GM23248 (cell line): Measurements from ENCODE around the gene MPHOSPH9. TPM values are rescaled to one million over a fixed set of nuclear protein-coding genes. Genes with fewer than 3 reads are reported as not detected.
A peak's percentile ranks its signal among the peaks of the same experiment; 100 is the strongest.
"Not testable (repeated sequence)": the region's sequence is repeated elsewhere in the genome, so short reads cannot be mapped to it uniquely, and the experiment has no call there.

Experiments used
- DNase-seq: peaks from one replicate; pipeline ENCODE4 v3.0.0-alpha.2; 2015
- H2AFZ ChIP-seq: fragments of 200-600 bp; sonication (generic); 2 replicates; pipeline ENCODE4 v1.6.1; 2016; ENCODE audit warnings: antibody characterized with exemption
- H3F3A ChIP-seq: fragments of 200-600 bp; sonication (generic); 2 replicates; pipeline ENCODE4 v1.6.1; 2016; ENCODE audit warnings: mild to moderate bottlenecking, antibody characterized with exemption, mixed run types; ENCODE audit not compliant: insufficient read depth
- H3K27ac ChIP-seq: fragments of 200-600 bp; sonication (generic); 2 replicates; pipeline ENCODE4 v1.5.1; 2016; ENCODE audit warnings: mild to moderate bottlenecking
- H3K27me3 ChIP-seq: fragments of 200-600 bp; sonication (generic); replicated peaks from 2 replicates; pipeline ENCODE4 v1.6.1; 2016; ENCODE audit warnings: mild to moderate bottlenecking; ENCODE audit not compliant: insufficient read depth
- H3K36me3 ChIP-seq: fragments of 200-600 bp; sonication (generic); 2 replicates; pipeline ENCODE4 v1.6.1; 2016; ENCODE audit warnings: low read depth, mild to moderate bottlenecking
- H3K4me1 ChIP-seq: fragments of 200-600 bp; sonication (generic); 2 replicates; pipeline ENCODE4 v1.6.1; 2016; ENCODE audit warnings: mild to moderate bottlenecking; ENCODE audit not compliant: insufficient read depth
- H3K4me2 ChIP-seq: fragments of 200-600 bp; sonication (generic); one replicate; pipeline ENCODE4 v1.6.1; 2016; ENCODE audit warnings: mild to moderate bottlenecking; ENCODE audit not compliant: unreplicated experiment
- H3K4me3 ChIP-seq: fragments of 200-600 bp; sonication (generic); 2 replicates; pipeline ENCODE4 v1.5.1; 2016; ENCODE audit warnings: mild to moderate bottlenecking
- H3K79me2 ChIP-seq: fragments of 200-600 bp; sonication (generic); 2 replicates; pipeline ENCODE4 v1.6.1; 2016; ENCODE audit warnings: mild to moderate bottlenecking; ENCODE audit not compliant: insufficient read depth
- H3K9ac ChIP-seq: fragments of 200-600 bp; sonication (generic); 2 replicates; pipeline ENCODE4 v1.6.1; 2016; ENCODE audit warnings: mild to moderate bottlenecking
- H3K9me2 ChIP-seq: fragments of 200-600 bp; sonication (generic); 2 replicates; pipeline ENCODE4 v1.6.1; 2016; ENCODE audit warnings: mixed run types, mild to moderate bottlenecking, moderate library complexity; ENCODE audit not compliant: insufficient read depth
- H3K9me3 ChIP-seq: fragments of 200-600 bp; sonication (generic); one replicate; pipeline ENCODE4 v1.6.1; 2017; ENCODE audit warnings: low read depth
- H4K20me1 ChIP-seq: fragments of 200-600 bp; sonication (generic); 2 replicates; pipeline ENCODE4 v1.6.0; 2016; ENCODE audit not compliant: insufficient read depth
- EZH2 ChIP-seq: fragments of 200-600 bp; sonication (generic); IDR thresholded peaks from 2 replicates; pipeline ENCODE4 v1.6.1; 2018; ENCODE audit warnings: antibody characterized with exemption, mild to moderate bottlenecking; ENCODE audit not compliant: insufficient read depth, poor library complexity, severe bottlenecking
- EZH2phosphoT487 ChIP-seq: fragments of 200-600 bp; sonication (generic); IDR thresholded peaks from 2 replicates; pipeline ENCODE4 v1.6.1; 2018; ENCODE audit warnings: antibody characterized with exemption, moderate library complexity, mild to moderate bottlenecking, low read depth; ENCODE audit not compliant: insufficient read depth
- WGBS, 2 experiments: methylation state at CpG; one replicate each; pipeline ENCODE4 v1.1.6; 2015 to 2017; ENCODE audit warnings: low lambda C conversion rate in 2 of 2, low coverage in 1 of 2; ENCODE audit errors: missing lambda C conversion rate in 2 of 2; 5-methylcytosine and 5-hydroxymethylcytosine counted together
- in situ Hi-C: fragments of 300-500 bp; cut with MboI; formaldehyde crosslinking; loops from 2 replicates; pipeline ENCODE4 v1.15.0; 2020
- polyA plus RNA-seq: library from polyadenylated mRNA; unstranded; fragments of >200 nt; fragmentation: Nextera tagmentation; extraction: Ambion mirVana; gene quantifications from 2 replicates; pipeline ENCODE4 v1.2.1, GENCODE V29; 2016
- total RNA-seq: library from RNA; depleted of rRNA; stranded (reverse); fragments of >200 nt; shearing (Covaris generic); gene quantifications from 2 replicates; pipeline ENCODE4 v1.2.3, GENCODE V29; 2014

The MPHOSPH9 gene
- total and polyA plus RNA-seq, 2 experiments from 2014 or later = 18.0 to 51.6 TPM

GRCh38 chr12:123223241-123223668, 9.7 kb downstream of the MPHOSPH9 start:
- no peak overlapping the region for H3K4me3 ChIP-seq
- H3K9me2 ChIP-seq = no peaks in the 10 kb centered on the region
- H3K36me3 ChIP-seq = 0 out of 2 replicates have a peak, but pooled peaks cover 8% of the 10 kb centered on the region
- in situ Hi-C loops = no loop called here
- H3K27ac ChIP-seq = no peak overlapping the region
- H3K9ac ChIP-seq = no peak overlapping the region
- no peak for DNase-seq
- H3K4me1 ChIP-seq = no peaks in the 10 kb centered on the region
- peaks cover 17% of the 10 kb centered on the region for H3K79me2 ChIP-seq
- no peaks in the 10 kb centered on the region for H3F3A ChIP-seq
- 97 to 98% methylated on average over 11 of the region's 11 CpGs for WGBS, 2 experiments
- H3K27me3 ChIP-seq = no peaks in the 10 kb centered on the region
- no peak overlapping the region for H2AFZ ChIP-seq
- no peaks in the 10 kb centered on the region for H4K20me1 ChIP-seq
- H3K9me3 ChIP-seq = no peaks in the 10 kb centered on the region
- H3K4me2 ChIP-seq = no peak overlapping the region
- no peak for TF ChIP-seq EZH2phosphoT487
- no peak for TF ChIP-seq EZH2

- H3K9ac ChIP-seq = not testable (repeated sequence)
These were observed 25.1 kb downstream of the MPHOSPH9 start for GRCh38 chr12:123207815-123208214.

GRCh38 chr12:123206794-123207193, 26.1 kb downstream of the MPHOSPH9 start:
- H4K20me1 ChIP-seq, H3K4me2 ChIP-seq, H3K27me3 ChIP-seq, H3K9me3 ChIP-seq, H3K9ac ChIP-seq, H2AFZ ChIP-seq, H3F3A ChIP-seq, H3K4me3 ChIP-seq, H3K79me2 ChIP-seq, H3K9me2 ChIP-seq, H3K27ac ChIP-seq, H3K4me1 ChIP-seq, in situ Hi-C loops: not testable (repeated sequence)
- DNase-seq = peak; percentile 9
- WGBS, 2 experiments = 92% methylated on average over 3 of the region's 3 CpGs
- H3K36me3 ChIP-seq = peaks cover 12% of the 10 kb centered on the region; the same call in 1 of the 2 replicates

More at GRCh38 chr12:123207815-123208214, 25.1 kb downstream of the MPHOSPH9 start:
- H3K27ac ChIP-seq, H3K4me1 ChIP-seq, in situ Hi-C loops, H3K36me3 ChIP-seq, H2AFZ ChIP-seq, H3K9me2 ChIP-seq, H3K4me3 ChIP-seq, H3K4me2 ChIP-seq, H3F3A ChIP-seq, H3K79me2 ChIP-seq, H4K20me1 ChIP-seq, H3K27me3 ChIP-seq, DNase-seq, H3K9me3 ChIP-seq: not testable (repeated sequence)
- WGBS, 2 experiments = 97% methylated on average over 7 of the region's 7 CpGs

GRCh38 chr12:123200414-123200813, 32.5 kb downstream of the MPHOSPH9 start:
- no peaks in the 10 kb centered on the region for H4K20me1 ChIP-seq
- H3K9me2 ChIP-seq = no peaks in the 10 kb centered on the region
- H3K36me3 ChIP-seq = peaks cover 12% of the 10 kb centered on the region; the same call in 1 of the 2 replicates
- TF ChIP-seq EZH2 (no peak), EZH2phosphoT487 (no peak)
- no peaks in the 10 kb centered on the region for H3F3A ChIP-seq
- H2AFZ ChIP-seq = no peak overlapping the region
- H3K4me2 ChIP-seq = no peak overlapping the region
- no peaks in the 10 kb centered on the region for H3K27me3 ChIP-seq
- no peak for DNase-seq
- H3K9me3 ChIP-seq = no peaks in the 10 kb centered on the region
- H3K4me3 ChIP-seq = no peak overlapping the region
- no peak overlapping the region for H3K27ac ChIP-seq
- 89 to 91% methylated on average over 7 of the region's 7 CpGs for WGBS, 2 experiments
- H3K4me1 ChIP-seq = no peaks in the 10 kb centered on the region
- H3K9ac ChIP-seq = no peak overlapping the region
- in situ Hi-C loops = no loop called here
- H3K79me2 ChIP-seq = no peaks in the 10 kb centered on the region

- no peaks in the 10 kb centered on the region for H3K4me1 ChIP-seq
- in situ Hi-C loops = no loop called here
- H3K27me3 ChIP-seq = no peaks in the 10 kb centered on the region
- no peak overlapping the region for H3K9ac ChIP-seq
- no peak for DNase-seq
- no peak overlapping the region for H2AFZ ChIP-seq
- no peak overlapping the region for H3K4me3 ChIP-seq
- no peaks in the 10 kb centered on the region for H3K79me2 ChIP-seq
- peaks cover 12% of the 10 kb centered on the region; the same call in 1 of the 2 replicates for H3K36me3 ChIP-seq
- no peaks in the 10 kb centered on the region for H4K20me1 ChIP-seq
- WGBS, 2 experiments = 94 to 99% methylated on average over 3 of the region's 3 CpGs
- H3F3A ChIP-seq = no peaks in the 10 kb centered on the region
- no peaks in the 10 kb centered on the region for H3K9me3 ChIP-seq
- H3K4me2 ChIP-seq = no peak overlapping the region
- no peaks in the 10 kb centered on the region for H3K9me2 ChIP-seq
- H3K27ac ChIP-seq = no peak overlapping the region
- TF ChIP-seq EZH2phosphoT487 (no peak), EZH2 (no peak)
These were observed 33.0 kb downstream of the MPHOSPH9 start for GRCh38 chr12:123199936-123200335.
